Endothelial cell of umbilical vein (primary cell): ENCODE measurements around the gene PLEKHM2. TPM values are rescaled to one million over a fixed set of nuclear protein-coding genes. Genes with fewer than 3 reads are reported as not detected.

ENCODE experiments used
- BruUV-seq: library from RNA; stranded (reverse); fragments of 400-500 nt; replicated peaks from 2 replicates; lab custom pipeline; 2021; lab: Mats Ljungman, UMichigan
- CTCF ChIA-PET: fragments of 300-600, 350-600 bp; sonication (Branson Sonifier 250); formaldehyde crosslinking; loops from one replicate; lab custom pipeline; 2021; ENCODE audit warnings: antibody characterized with exemption, inconsistent platforms; lab: Charles Lee
- POLR2A ChIA-PET: fragments of 300-600, 350-600 bp; sonication (Branson Sonifier 250); formaldehyde crosslinking; loops from one replicate; lab custom pipeline; 2021; ENCODE audit warnings: antibody characterized with exemption, inconsistent platforms; lab: Charles Lee
- DNase-seq: peaks from one replicate; pipeline ENCODE4 v3.0.0-alpha.2; 2011; ENCODE audit warnings: low read depth, low spot score
- FAIRE-seq: peaks from 2 replicates; lab custom pipeline; 2011; peaks lifted over from hg19 to GRCh38; lab: Jason Lieb, UNC
- H2AFZ ChIP-seq: 2 replicates; pipeline ENCODE4 v1.6.0; 2012; ENCODE audit warnings: low read depth, low read length, control low read depth, inconsistent platforms
- H3K27ac ChIP-seq: 2 replicates; pipeline ENCODE4 v1.5.1; 2011; ENCODE audit warnings: low read depth, mild to moderate bottlenecking, control low read depth, low read length, moderate library complexity; ENCODE audit not compliant: insufficient read depth
- H3K27me3 ChIP-seq, 2 experiments: 2 replicates each; pipeline versions ENCODE4 v1.6.0 to v1.6.1; 2011; ENCODE audit warnings: low read length in 2 of 2, mixed read lengths in 1 of 2; ENCODE audit not compliant: control insufficient read depth in 2 of 2, insufficient read depth in 2 of 2
- H3K36me3 ChIP-seq, 2 experiments: 2 replicates in 1 of 2; 3 replicates in 1 of 2; pipeline ENCODE4 v1.5.1; 2011; ENCODE audit warnings: low read length in 2 of 2, mild to moderate bottlenecking in 1 of 2, moderate library complexity in 1 of 2; ENCODE audit not compliant: control insufficient read depth in 2 of 2, insufficient read depth in 2 of 2; ENCODE audit errors: extremely low read depth in 1 of 2
- H3K4me1 ChIP-seq: 3 replicates; pipeline ENCODE4 v1.5.1; 2011; ENCODE audit warnings: mild to moderate bottlenecking, low read length; ENCODE audit not compliant: control insufficient read depth, insufficient read depth; ENCODE audit errors: extremely low read depth
- H3K4me2 ChIP-seq: 2 replicates; pipeline ENCODE4 v1.6.1; 2011; ENCODE audit warnings: low read length, control low read depth, mixed read lengths; ENCODE audit not compliant: insufficient read depth
- H3K4me3 ChIP-seq, 3 experiments: fragments of 200-600 bp in 1 of 3; sonication (generic), shearing (Covaris generic) in 1 of 3; replicated peaks in 1 of 3; 2 replicates each; pipeline ENCODE4 v1.5.1; 2011 to 2016; ENCODE audit warnings: control low read depth in 3 of 3, low read length in 3 of 3, mild to moderate bottlenecking in 2 of 3, inconsistent platforms in 1 of 3, low read depth in 1 of 3, moderate library complexity in 1 of 3; ENCODE audit not compliant: insufficient read depth in 1 of 3
- H3K79me2 ChIP-seq: 2 replicates; pipeline ENCODE4 v1.6.0; 2012; ENCODE audit warnings: low read length, inconsistent platforms; ENCODE audit not compliant: control insufficient read depth, insufficient read depth
- H3K9ac ChIP-seq: replicated peaks from 2 replicates; pipeline ENCODE3; 2011; ENCODE audit warnings: low read length, control low read depth; ENCODE audit not compliant: insufficient read depth; ENCODE audit errors: extremely low read depth
- H3K9me1 ChIP-seq: replicated peaks from 3 replicates; pipeline ENCODE4 v1.6.0; 2011; ENCODE audit warnings: mild to moderate bottlenecking, low read length; ENCODE audit not compliant: control insufficient read depth, insufficient read depth; ENCODE audit errors: extremely low read depth
- H3K9me3 ChIP-seq: replicated peaks from 2 replicates; pipeline ENCODE4 v1.5.1; 2012; ENCODE audit warnings: low read length, inconsistent platforms; ENCODE audit not compliant: control insufficient read depth, insufficient read depth
- H4K20me1 ChIP-seq: replicated peaks from 2 replicates; pipeline ENCODE3; 2011; ENCODE audit warnings: mild to moderate bottlenecking, low read length; ENCODE audit not compliant: control insufficient read depth, insufficient read depth; ENCODE audit errors: extremely low read depth
- CTCF ChIP-seq, 2 donors: IDR thresholded peaks; 1 replicate in 1 of 2; 2 replicates in 1 of 2; pipeline ENCODE4 v1.5.1; 2011; ENCODE audit warnings: low read length in 2 of 2, mild to moderate bottlenecking in 2 of 2, moderate library complexity in 2 of 2, control low read depth in 1 of 2, inconsistent platforms in 1 of 2, low read depth in 1 of 2; ENCODE audit not compliant: insufficient read depth in 1 of 2; ENCODE audit errors: extremely low read depth in 1 of 2
- EZH2 ChIP-seq: IDR thresholded peaks from 2 replicates; pipeline ENCODE4 v1.6.1; 2012; ENCODE audit warnings: borderline replicate concordance, low read depth, mild to moderate bottlenecking, moderate library complexity, low read length, inconsistent platforms; ENCODE audit not compliant: severe bottlenecking
- FOS ChIP-seq: IDR thresholded peaks from 2 replicates; pipeline ENCODE4 v1.6.1; 2011; ENCODE audit warnings: mild to moderate bottlenecking, low read length, moderate library complexity, borderline replicate concordance; ENCODE audit not compliant: insufficient read depth
- GATA2 ChIP-seq: IDR thresholded peaks from 2 replicates; pipeline ENCODE4 v1.7.0; 2011; ENCODE audit warnings: low read depth, mild to moderate bottlenecking, moderate library complexity, mixed read lengths, low read length; ENCODE audit not compliant: insufficient read length, insufficient read depth
- JUN ChIP-seq: IDR thresholded peaks from 2 replicates; pipeline ENCODE4 v1.6.1; 2011; ENCODE audit warnings: borderline replicate concordance, low read depth; ENCODE audit not compliant: insufficient read length, insufficient read depth
- MAX ChIP-seq: IDR thresholded peaks from 2 replicates; pipeline ENCODE4 v1.6.1; 2011; ENCODE audit not compliant: insufficient read depth, insufficient read length
- MYC ChIP-seq: IDR thresholded peaks from one replicate; pipeline ENCODE4 v1.6.1; 2011; ENCODE audit warnings: mild to moderate bottlenecking, low read depth, low read length
- POLR2A ChIP-seq: IDR thresholded peaks from 2 replicates; pipeline ENCODE4 v1.6.1; 2012; ENCODE audit warnings: low read depth, mild to moderate bottlenecking, control low read depth, low read length
- POLR2AphosphoS5 ChIP-seq: IDR thresholded peaks from 2 replicates; pipeline ENCODE4 v1.6.1; 2012; ENCODE audit warnings: low read depth, mild to moderate bottlenecking, control low read depth, low read length, moderate library complexity; ENCODE audit not compliant: insufficient read depth
- dilution Hi-C: fragments of 300-500 bp; cut with MboI; formaldehyde crosslinking; loops from one replicate; pipeline ENCODE4 v1.15.0; 2019; ENCODE audit warnings: low sequenced_read_pairs; ENCODE audit not compliant: extremely low pct_ligation_motif_present
- intact Hi-C: fragments of 100-400 bp; cut with micrococcal nuclease; formaldehyde crosslinking; loops from one replicate; pipeline ENCODE4 v1.10.0; 2022
- polyA plus RNA-seq, 4 experiments: library from polyadenylated mRNA; depleted of rRNA in 3 of 4; stranded (reverse) in 3 of 4; unstranded in 1 of 4; fragments of >200 nt; gene quantifications; 2 replicates each; pipeline versions ENCODE4 v1.2.1 to v1.2.3, GENCODE V29; 2011 to 2012; ENCODE audit warnings: missing spikeins in 1 of 4
- total RNA-seq: library from RNA; stranded (reverse); gene quantifications from 2 replicates; pipeline ENCODE4 v1.2.3, GENCODE V29; 2021

The PLEKHM2 gene
- total and polyA plus RNA-seq, 2 donors (not counting 3 experiments of a cell fraction or from before 2014, with no cell fraction given) = 60.6 to 67.5 TPM

- Histone ChIP-seq H2AFZ (no peak overlapping the region), H3K27me3 (no peaks in the 10 kb centered on the region), H4K20me1 (peaks cover 2% of the 10 kb centered on the region), H3K79me2 (peaks cover 23% of the 10 kb centered on the region), H3K9me1 (no peaks in the 10 kb centered on the region), H3K4me3 (no peak overlapping the region), H3K36me3 (peaks cover 0 to 4% of the 10 kb centered on the region in 2 experiments), H3K4me1 (no peaks in the 10 kb centered on the region), H3K27ac (no peak overlapping the region), H3K4me2 (no peak overlapping the region), H3K9me3 (no peaks in the 10 kb centered on the region), H3K9ac (no peak overlapping the region)
- dilution Hi-C loops (no loop called here), intact Hi-C loops (no loop called here)
- FAIRE-seq = no peak
- POLR2A ChIA-PET = no interaction called here
- DNase-seq = no peak
- TF ChIP-seq POLR2A (no peak), CTCF (IDR thresholded peaks at IDR 0.05; ENCODE audit: extremely low read depth in 1 of 2, insufficient read depth in 1 of 2, low read depth in 1 of 2, low read length in 2 of 2) (no peak), JUN (no peak), POLR2AphosphoS5 (no peak)
- no TSS peak for BruUV-seq
- CTCF ChIA-PET = no interaction called here
Observed at GRCh38 chr1:15708486-15709137, 24.5 kb downstream of the PLEKHM2 start.

- Histone ChIP-seq H3K27me3 (no peaks in the 10 kb centered on the region), H3K9me1 (no peaks in the 10 kb centered on the region), H3K9me3 (no peaks in the 10 kb centered on the region), H4K20me1 (peaks cover 2% of the 10 kb centered on the region), H3K4me3 (no peak overlapping the region), H3K79me2 (peaks cover 18% of the 10 kb centered on the region), H3K4me2 (no peak overlapping the region), H3K9ac (no peak overlapping the region), H3K4me1 (no peaks in the 10 kb centered on the region), H3K27ac (no peak overlapping the region), H2AFZ (no peak overlapping the region), H3K36me3 (peaks cover 0 to 4% of the 10 kb centered on the region in 2 experiments)
- DNase-seq = no peak
- no peak for FAIRE-seq
- intact Hi-C loops = no loop called here
- ChIA-PET CTCF (no interaction called here), POLR2A (no interaction called here)
- TF ChIP-seq POLR2AphosphoS5 (no peak), MAX (no peak), POLR2A (no peak), EZH2 (no peak), GATA2 (no peak), CTCF (IDR thresholded peaks at IDR 0.05; ENCODE audit: extremely low read depth in 1 of 2, insufficient read depth in 1 of 2, low read depth in 1 of 2, low read length in 2 of 2) (no peak), JUN (no peak), FOS (no peak), MYC (no peak)
- dilution Hi-C loops = no loop called here
- no TSS peak for BruUV-seq
Observed at GRCh38 chr1:15709226-15709625, 25.1 kb downstream of the PLEKHM2 start.
